ENCODE results near the gene AKAP6. TPM values are rescaled to one million over a fixed set of nuclear protein-coding genes. Genes with fewer than 3 reads are reported as not detected.

AKAP6 gene
- total RNA-seq, 1 experiment from 2014 or later = 1.1 TPM

- Histone ChIP-seq H3K23ac (ENCODE audit: insufficient read length, low read depth, low read length) (no peak overlapping the region), H2AK5ac (ENCODE audit: insufficient read length, low read length) (no peak overlapping the region), H3K27me3 (ENCODE audit: insufficient read depth, low read length) (no peaks in the 10 kb centered on the region), H2BK5ac (ENCODE audit: insufficient read length, low read length) (no peak overlapping the region), H4K8ac (replicated peaks; ENCODE audit: insufficient read length, low read depth, low read length) (no peak overlapping the region), H3K4me1 (ENCODE audit: insufficient read depth, low read length) (no peaks in the 10 kb centered on the region), H3T11ph (ENCODE audit: low read length) (no peak overlapping the region), H2BK20ac (ENCODE audit: low read depth, low read length, poor library complexity, severe bottlenecking) (no peak overlapping the region), H3K14ac (ENCODE audit: insufficient read depth, low read length) (no peak overlapping the region), H3K23me2 (ENCODE audit: insufficient read length, low read depth, low read length, poor library complexity, severe bottlenecking) (no peaks in the 10 kb centered on the region), H3K9me3 (ENCODE audit: control insufficient read depth, low read depth, low read length) (no peaks in the 10 kb centered on the region), H3K79me1 (ENCODE audit: insufficient read depth, low read depth, low read length, poor library complexity, severe bottlenecking) (no peaks in the 10 kb centered on the region), H2BK120ac (ENCODE audit: low read depth, low read length, poor library complexity, severe bottlenecking) (no peak overlapping the region), H4K20me1 (ENCODE audit: control insufficient read depth, insufficient read depth, insufficient read length) (no peaks in the 10 kb centered on the region), H3K27ac (ENCODE audit: insufficient read length, low read depth, low read length) (no peak overlapping the region), H2BK15ac (ENCODE audit: low read depth, low read length) (no peak overlapping the region), H3K18ac (ENCODE audit: insufficient read length, low read depth, low read length) (no peak overlapping the region), H3K79me2 (ENCODE audit: insufficient read depth, low read length) (no peaks in the 10 kb centered on the region), H4K91ac (ENCODE audit: insufficient read length, low read depth, low read length) (no peak overlapping the region), H2BK12ac (ENCODE audit: insufficient read length, low read depth, low read length) (no peak overlapping the region), H3K56ac (ENCODE audit: insufficient read length, low read depth, low read length) (no peak overlapping the region), H4K5ac (ENCODE audit: insufficient read length, low read depth, low read length) (no peak overlapping the region), H2AFZ (ENCODE audit: low read length) (no peak overlapping the region), H3K9ac (ENCODE audit: extremely low read depth, insufficient read length, low read length) (no peak overlapping the region), H3K4me2 (ENCODE audit: insufficient read depth, insufficient read length, low read length) (no peak overlapping the region), H3K4ac (ENCODE audit: low read depth, low read length) (no peak overlapping the region)
- Mint-ChIP-seq H3K27me3 (ENCODE audit: low read depth) (no peaks in the 10 kb centered on the region), H3K36me3 (ENCODE audit: insufficient read depth in 1 of 3, low read depth in 3 of 3) (no peaks in the 10 kb centered on the region), H3K9me3 (no peaks in the 10 kb centered on the region), H3K27ac (no peak overlapping the region), H3K4me1 (no peaks in the 10 kb centered on the region), H3K4me3 (no peak overlapping the region)
- TF ChIP-seq CTCF (conservative IDR thresholded peaks at IDR 0.05) = no peak
- DNase-seq = no peak
- no CpG with 5 or more reads among the region's 1 CpG for WGBS (ENCODE audit: extremely low coverage, insufficient read length, low lambda C conversion rate)
Measured at GRCh38 chr14:32608857-32609256, 279.8 kb downstream of the AKAP6 start.

Measured in H9 (cell line).